22Rv1 (cell line): Measurements from ENCODE around the gene GP1BB.

Experiments used
- H3K27ac ChIP-seq: fragments of 450-650 bp; 2 replicates; pipeline ENCODE4 v1.5.1; 2017
- ZFX ChIP-seq: fragments of 450-650 bp; IDR thresholded peaks from 2 replicates; pipeline ENCODE4 v1.6.1; 2017; ENCODE audit warnings: antibody characterized with exemption, borderline replicate concordance
- TF ChIP-seq, protein P1 (sequence below): fragments of 450-650 bp; IDR thresholded peaks from 2 replicates; pipeline ENCODE4 v1.5.1; 2017; ENCODE audit warnings: mild to moderate bottlenecking

The GP1BB gene

DNA sequence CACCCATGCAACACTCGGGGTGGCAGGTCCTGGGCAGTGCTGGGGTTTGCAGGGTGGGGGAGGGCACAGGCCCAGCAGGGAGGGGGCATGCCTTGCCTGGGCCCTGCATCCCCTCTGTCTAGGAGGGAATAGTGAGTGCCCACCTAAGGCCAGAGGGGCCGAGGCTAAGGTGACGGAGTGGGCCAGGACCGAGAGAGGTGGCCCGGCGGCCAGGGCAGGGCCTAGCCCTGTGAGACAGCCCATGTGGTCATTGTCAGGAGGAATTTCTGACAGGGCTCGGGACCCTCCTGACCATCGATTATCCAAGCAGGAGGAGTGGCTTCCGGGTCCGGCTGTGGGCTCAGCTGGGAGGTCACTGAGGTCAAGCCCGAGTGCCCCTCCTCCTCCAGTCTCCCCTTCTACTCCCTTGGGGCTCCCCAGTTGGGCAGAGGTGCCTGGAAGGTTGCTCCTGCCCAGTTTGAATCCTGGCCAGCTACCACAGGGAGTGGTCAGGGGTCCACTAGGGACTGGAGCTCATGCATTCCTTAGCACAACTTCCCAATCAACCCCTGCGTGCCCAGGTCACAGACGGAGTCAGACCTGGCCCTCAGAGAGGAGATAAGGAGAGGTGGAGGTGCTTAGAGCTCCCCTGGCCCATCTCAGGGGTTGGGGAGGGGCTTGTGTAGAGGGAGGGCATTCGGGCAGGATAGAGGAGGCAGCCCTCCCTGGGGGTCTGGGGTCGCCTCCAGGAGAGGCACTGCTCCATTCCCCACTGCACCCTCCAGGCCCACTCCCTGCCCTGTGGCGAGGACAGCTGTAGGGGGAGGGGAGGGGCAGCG is 14.7 kb downstream of the GP1BB start:
- TF ChIP-seq ZFX, result no peak
- TF ChIP-seq, protein P1, sequence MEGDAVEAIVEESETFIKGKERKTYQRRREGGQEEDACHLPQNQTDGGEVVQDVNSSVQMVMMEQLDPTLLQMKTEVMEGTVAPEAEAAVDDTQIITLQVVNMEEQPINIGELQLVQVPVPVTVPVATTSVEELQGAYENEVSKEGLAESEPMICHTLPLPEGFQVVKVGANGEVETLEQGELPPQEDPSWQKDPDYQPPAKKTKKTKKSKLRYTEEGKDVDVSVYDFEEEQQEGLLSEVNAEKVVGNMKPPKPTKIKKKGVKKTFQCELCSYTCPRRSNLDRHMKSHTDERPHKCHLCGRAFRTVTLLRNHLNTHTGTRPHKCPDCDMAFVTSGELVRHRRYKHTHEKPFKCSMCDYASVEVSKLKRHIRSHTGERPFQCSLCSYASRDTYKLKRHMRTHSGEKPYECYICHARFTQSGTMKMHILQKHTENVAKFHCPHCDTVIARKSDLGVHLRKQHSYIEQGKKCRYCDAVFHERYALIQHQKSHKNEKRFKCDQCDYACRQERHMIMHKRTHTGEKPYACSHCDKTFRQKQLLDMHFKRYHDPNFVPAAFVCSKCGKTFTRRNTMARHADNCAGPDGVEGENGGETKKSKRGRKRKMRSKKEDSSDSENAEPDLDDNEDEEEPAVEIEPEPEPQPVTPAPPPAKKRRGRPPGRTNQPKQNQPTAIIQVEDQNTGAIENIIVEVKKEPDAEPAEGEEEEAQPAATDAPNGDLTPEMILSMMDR, result no peak
- no peak overlapping the region for H3K27ac ChIP-seq

DNA sequence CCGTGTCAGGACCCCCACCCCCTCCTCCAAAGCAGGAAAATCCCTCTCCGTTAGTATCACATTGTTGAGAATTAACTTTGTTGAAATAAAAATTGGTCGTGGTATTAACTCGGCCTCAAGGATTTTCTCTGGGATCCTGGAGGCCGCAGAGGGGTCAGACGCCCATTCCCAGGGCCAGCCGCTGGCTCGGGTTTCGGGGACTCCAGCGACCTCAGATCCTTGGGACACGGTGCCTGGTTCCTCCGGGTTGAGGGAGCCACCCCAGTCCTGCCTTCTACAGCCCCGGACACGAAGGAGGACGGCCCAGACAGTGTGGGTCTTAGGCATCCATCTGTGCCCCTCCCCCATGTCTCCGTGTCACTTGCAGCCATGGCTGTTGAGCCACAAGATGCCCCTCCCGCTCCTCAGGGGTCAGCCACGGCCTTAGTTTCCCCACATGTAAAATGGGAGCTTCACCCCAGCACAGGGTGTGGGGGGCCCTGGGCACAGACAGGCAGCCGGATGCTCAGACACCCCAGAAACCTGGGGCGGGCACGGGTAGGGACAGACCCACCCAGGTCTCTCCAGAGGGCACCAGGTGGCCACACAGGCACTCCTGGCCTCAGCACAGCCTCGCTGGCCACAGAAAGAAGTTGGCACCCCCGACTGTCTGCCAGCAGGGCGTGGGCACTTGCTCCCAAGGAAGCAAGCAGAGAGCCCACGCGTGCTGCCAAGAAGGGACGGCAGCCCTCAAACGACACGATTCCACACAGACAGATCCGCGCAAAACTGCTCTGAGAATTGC is 15.5 kb downstream of the GP1BB start:
- H3K27ac ChIP-seq, result no peak overlapping the region
- no peak for TF ChIP-seq ZFX
- TF ChIP-seq, protein P1, result no peak

DNA sequence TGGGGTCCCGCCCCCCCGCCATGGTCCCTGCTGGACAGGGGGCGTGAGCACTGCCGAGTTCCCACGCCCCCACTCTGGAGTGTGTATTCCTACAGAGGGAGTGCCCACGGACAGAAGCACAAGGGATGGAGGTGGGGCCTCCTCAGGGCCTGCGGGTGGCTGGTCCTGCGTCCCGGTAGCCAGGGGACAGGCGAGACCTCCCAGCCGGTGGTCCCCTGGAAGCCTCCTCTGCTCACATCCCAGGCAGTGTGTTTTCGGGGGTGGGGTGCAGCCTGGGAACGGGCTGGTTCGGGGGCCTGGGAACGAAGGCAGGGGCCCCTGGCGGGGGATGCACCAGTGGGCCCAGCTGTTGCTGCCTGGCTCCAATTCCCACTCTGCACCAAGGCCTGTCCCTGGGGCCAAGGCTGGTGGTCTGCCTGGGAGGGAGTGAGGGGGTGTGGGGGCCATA is 16.1 kb downstream of the GP1BB start:
- TF ChIP-seq ZFX, result no peak
- TF ChIP-seq, protein P1, result no peak
- no peak overlapping the region for H3K27ac ChIP-seq

DNA sequence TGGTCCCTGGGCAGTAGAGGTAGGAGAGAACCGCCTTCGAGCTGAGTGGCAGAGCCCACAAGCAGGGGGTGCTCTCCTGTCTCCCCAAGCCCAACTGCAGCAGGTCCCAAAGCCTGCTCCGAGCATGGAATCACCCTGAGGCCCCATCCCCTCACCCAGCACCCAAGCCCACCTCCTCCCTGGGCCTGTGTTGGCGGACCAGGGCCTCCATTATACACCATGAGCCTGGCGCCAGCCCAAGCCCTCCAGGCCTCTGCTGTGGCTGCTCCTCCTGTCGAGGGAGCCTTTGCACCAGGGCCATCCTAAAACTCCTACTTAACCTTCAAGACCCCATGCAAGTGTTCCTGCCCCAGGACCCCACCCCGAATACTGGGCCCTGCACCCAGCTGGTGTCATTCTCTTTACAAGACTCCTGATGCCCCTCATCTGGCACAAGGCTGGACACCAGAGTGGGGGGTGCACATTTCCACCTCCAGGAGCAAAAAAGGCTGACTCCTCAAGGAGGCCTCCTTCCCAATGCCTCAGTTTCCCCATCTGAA is 16.6 kb downstream of the GP1BB start:
- H3K27ac ChIP-seq, result no peak overlapping the region
- TF ChIP-seq, protein P1, result no peak
- no peak for TF ChIP-seq ZFX

DNA sequence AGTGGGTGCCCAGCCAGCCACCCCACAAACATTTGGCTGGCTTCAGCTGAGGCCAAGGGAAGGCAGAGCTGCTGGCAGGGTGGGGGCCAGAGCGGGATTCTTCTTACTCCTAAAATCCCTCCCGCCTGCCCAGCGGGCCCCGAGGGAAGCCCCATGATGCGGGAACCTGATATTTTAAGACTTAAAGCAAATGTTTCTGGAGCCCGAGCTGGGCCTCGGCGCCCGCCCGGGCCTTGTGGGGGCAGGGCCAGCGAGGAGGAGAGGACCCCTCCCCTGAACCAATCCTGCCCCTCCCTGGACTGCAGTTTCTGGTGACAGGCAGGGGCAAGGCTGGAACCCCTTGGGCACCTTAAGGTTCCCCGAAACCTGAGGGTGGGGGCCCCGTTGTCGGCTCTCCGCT is 17.2 kb downstream of the GP1BB start:
- no peak overlapping the region for H3K27ac ChIP-seq
- TF ChIP-seq, protein P1, result no peak
- TF ChIP-seq ZFX, result no peak

DNA sequence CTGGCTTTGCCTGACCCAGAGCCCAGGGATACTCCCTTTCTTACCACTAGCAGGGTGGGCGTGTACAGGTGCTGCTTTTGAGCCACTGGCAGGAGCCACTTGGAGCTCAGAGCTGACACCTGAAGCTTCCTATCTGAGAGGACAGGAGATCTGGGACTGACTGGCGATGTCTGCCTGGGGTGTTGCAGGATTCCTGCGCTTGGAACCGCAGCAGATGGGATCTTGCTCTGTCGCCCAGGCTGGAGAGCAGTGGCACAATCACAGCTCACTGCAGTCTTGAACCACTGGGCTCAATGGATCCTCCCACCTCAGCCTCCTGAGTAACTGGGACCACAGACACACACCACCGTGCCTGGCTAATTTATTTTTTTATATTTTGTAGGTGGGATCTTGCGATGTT is 17.7 kb downstream of the GP1BB start:
- TF ChIP-seq, protein P1, result no peak
- no peak for TF ChIP-seq ZFX
- no peak overlapping the region for H3K27ac ChIP-seq
